Upper lobe of left lung (tissue), 4 donors: ENCODE data around the gene DPP9.
"Not testable (repeated sequence)": the region's sequence is repeated elsewhere in the genome, so short reads cannot be mapped to it uniquely, and the experiment has no call there.

Source experiments
- POLR2AphosphoS5 ChIP-seq, 2 donors: sonication (generic); formaldehyde crosslinking; IDR thresholded peaks; one replicate each; pipeline ENCODE4 v1.5.1; 2017; ENCODE audit warnings: antibody characterized with exemption in 2 of 2
- TF ChIP-seq, protein P1 (sequence below), 6 experiments: fragments of 450-650 bp in 4 of 6; fragments of 200-600 bp in 2 of 6; sonication (generic) in 2 of 6; IDR thresholded peaks; one replicate each; pipeline ENCODE4 v1.5.1; 2016 to 2019; ENCODE audit warnings: antibody characterized with exemption in 6 of 6

DNA sequence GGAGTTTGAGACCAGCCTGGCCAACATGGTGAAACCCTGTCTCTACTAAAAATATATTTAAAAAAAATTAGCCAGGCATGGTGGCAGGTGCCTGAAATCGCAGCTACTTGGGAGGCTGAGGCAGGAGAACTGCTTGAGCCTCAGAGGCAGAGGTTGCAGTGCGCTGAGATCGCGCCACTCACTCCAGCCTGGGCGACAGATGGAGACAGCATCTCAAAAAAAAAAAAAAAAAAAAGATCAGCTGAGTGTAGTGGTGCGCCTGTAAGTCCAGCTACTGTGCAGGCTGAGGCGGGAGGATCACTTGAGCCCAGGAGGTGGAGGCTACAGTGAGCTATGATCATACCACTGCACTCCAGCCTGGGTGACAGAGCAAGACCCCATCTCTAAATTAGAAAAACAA, 43.6 kb downstream of the DPP9 start:
- TF ChIP-seq, protein P1, sequence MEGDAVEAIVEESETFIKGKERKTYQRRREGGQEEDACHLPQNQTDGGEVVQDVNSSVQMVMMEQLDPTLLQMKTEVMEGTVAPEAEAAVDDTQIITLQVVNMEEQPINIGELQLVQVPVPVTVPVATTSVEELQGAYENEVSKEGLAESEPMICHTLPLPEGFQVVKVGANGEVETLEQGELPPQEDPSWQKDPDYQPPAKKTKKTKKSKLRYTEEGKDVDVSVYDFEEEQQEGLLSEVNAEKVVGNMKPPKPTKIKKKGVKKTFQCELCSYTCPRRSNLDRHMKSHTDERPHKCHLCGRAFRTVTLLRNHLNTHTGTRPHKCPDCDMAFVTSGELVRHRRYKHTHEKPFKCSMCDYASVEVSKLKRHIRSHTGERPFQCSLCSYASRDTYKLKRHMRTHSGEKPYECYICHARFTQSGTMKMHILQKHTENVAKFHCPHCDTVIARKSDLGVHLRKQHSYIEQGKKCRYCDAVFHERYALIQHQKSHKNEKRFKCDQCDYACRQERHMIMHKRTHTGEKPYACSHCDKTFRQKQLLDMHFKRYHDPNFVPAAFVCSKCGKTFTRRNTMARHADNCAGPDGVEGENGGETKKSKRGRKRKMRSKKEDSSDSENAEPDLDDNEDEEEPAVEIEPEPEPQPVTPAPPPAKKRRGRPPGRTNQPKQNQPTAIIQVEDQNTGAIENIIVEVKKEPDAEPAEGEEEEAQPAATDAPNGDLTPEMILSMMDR (IDR thresholded peaks at IDR 0.05) = not testable (repeated sequence)
- not testable (repeated sequence) for TF ChIP-seq POLR2AphosphoS5 (IDR thresholded peaks at IDR 0.05)
